Stimulated activated naive CD8-positive, alpha-beta T cell treated with anti-CD3 and anti-CD28 coated beads, Interleukin-15, amount 100 ng/mL, for 72 hours (primary cell): Measurements from ENCODE around the gene C19orf85.
A peak's percentile ranks its signal among the peaks of the same experiment; 100 is the strongest.

ENCODE experiments used
- ATAC-seq: fragments of 150-1000 bp; cut with Tn5 transposase; 2 replicates; pipeline ENCODE4 v1.10.0; 2021; ENCODE audit warnings: mild to moderate bottlenecking, moderate library complexity
- DNase-seq, 2 donors: peaks; one replicate each; pipeline ENCODE4 v3.0.0; 2021 to 2022
- H3K27ac Mint-ChIP-seq, 2 donors: one replicate each; pipeline ENCODE4 v1.8.0; 2022; ENCODE audit warnings: mild to moderate bottlenecking in 2 of 2, mixed read lengths in 2 of 2, moderate library complexity in 2 of 2
- H3K27me3 Mint-ChIP-seq: one replicate; pipeline ENCODE4 v1.8.0; 2022; ENCODE audit warnings: mixed read lengths
- H3K4me1 Mint-ChIP-seq: one replicate; pipeline ENCODE4 v1.8.0; 2022; ENCODE audit warnings: mild to moderate bottlenecking, mixed read lengths
- H3K4me3 Mint-ChIP-seq, 2 donors: one replicate each; pipeline ENCODE4 v1.8.0; 2022; ENCODE audit warnings: mild to moderate bottlenecking in 2 of 2, mixed read lengths in 2 of 2, moderate library complexity in 1 of 2
- H3K9me3 Mint-ChIP-seq, 2 donors: one replicate each; pipeline ENCODE4 v1.8.0; 2022; ENCODE audit warnings: mixed read lengths in 2 of 2

The C19orf85 gene

DNA sequence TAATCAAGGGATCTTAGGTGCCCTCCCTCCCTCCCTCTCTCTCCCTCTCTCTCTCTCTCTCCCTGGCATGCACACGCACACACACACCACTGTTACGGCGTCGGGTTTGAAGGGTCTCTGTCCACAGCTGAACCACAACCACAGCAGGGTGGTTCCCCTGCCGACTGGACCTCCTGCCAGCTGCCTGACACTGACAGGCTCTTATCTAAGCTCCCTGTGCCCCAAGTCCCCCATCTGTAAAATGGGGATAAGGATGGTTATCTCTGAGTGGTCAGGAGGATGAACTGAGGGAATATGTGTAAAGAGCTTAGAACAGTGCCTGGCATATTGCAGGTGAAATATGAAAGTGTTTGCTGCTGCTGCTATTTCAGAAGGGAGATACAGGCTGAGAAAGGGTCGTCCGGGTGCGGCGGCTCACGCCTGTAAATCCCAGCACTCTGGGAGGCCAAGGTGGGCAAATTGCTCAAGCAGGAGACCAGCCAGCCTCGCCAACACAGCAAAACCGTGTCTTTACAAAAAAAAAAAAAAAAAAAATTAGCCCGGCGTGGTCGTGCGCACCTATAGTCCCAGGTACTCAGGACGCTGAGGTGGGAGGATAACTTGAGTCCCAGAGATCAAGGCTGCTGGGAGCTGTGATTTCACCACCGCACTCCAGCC is 20.6 kb downstream of the C19orf85 start:
- H3K4me1 Mint-ChIP-seq: peaks cover 27% of the 10 kb centered on the region
- no peaks in the 10 kb centered on the region for H3K27me3 Mint-ChIP-seq
- no peak overlapping the region for H3K4me3 Mint-ChIP-seq
- peak overlapping the region in 1 of 2 donors; percentile 3 for H3K27ac Mint-ChIP-seq
- H3K9me3 Mint-ChIP-seq: no peaks in the 10 kb centered on the region
- no peak for DNase-seq
- no peak for ATAC-seq

DNA sequence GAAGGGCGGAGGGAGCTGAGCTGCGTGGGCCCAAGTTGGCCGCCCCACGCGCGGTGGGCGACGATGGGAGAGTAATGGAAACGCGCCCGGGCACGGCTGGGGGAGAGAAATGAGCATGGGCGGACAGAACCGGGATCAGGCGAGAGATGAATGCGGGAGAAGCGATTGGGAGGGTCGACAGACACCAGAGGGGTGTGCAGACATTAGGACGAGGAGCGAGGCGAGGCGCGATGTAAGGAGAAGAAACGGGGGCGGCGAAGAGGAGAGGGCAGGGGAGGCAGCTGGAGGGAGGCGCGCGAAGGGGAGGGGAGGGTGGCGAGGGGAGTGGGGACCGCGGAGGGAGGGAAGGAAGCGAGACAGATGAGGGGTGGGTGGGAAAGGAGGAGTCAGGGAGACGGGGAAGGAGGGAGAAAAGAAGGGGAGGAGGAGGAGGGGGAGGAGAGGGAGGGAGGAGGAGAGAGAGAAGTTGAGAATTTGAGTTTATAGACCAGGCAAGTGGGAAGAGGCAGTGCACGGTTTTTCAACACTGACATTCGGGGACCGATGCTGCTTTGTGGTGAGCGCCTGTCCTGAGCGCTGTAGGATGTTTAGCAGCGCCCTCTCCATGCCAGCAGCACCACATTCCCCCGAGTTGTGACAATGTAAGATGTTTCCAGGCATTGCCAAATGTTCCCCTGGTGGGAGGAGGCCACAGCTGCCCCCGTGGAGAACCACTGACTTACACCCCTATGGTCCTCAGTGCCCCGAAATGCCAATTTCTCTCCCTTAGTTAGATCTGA is 21.3 kb downstream of the C19orf85 start, which contains the start of gene SHISA7:
Gene SHISA7 (minus strand): TSS at position 256 of the 779 bp plus-strand sequence. CDS start 437 bp downstream, outside the sequence.
- no peaks in the 10 kb centered on the region for H3K27me3 Mint-ChIP-seq
- H3K4me1 Mint-ChIP-seq: peaks cover 27% of the 10 kb centered on the region
- no peaks in the 10 kb centered on the region for H3K9me3 Mint-ChIP-seq
- ATAC-seq: no peak
- no peak for DNase-seq
- H3K4me3 Mint-ChIP-seq: no peak within 1 kb of the TSS
- peak within 1 kb of the TSS in 1 of 2 donors; percentile 3 for H3K27ac Mint-ChIP-seq

DNA sequence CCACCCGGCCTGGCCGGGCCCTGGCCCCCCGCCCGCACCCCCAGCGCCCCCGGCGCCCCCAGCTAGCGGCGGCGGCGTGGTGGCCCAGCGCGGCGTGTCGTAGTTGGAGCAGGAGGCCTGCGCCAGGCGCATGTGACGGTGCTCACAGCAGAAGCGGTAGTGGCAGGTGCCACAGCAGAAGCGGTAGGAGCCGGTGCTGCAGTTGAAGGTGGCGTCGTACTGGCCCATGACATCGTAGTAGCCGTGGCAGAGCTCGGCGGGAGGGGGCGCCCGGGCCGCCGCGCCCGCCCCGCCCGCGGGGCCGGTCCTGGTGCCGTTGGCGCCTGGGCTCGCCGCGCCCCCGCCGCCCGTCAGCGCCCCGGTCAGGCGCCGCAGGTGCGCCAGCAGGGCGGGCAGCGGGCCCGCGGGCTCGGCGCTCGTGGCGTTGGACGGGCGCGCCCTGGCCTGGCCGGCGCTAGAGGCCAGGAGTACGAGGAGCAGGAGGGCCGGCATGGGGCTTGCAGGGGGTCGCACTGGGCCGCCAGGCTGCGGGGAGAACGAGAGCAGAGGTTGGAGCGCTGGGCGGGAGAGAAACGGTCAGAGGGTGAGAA is 22.1 kb downstream of the C19orf85 start:
- Mint-ChIP-seq H3K27me3 (no peaks in the 10 kb centered on the region), H3K27ac (no peak overlapping the region), H3K4me1 (peaks cover 27% of the 10 kb centered on the region), H3K9me3 (no peaks in the 10 kb centered on the region), H3K4me3 (no peak overlapping the region)
- ATAC-seq (peak; percentile 39), DNase-seq (no peak)

DNA sequence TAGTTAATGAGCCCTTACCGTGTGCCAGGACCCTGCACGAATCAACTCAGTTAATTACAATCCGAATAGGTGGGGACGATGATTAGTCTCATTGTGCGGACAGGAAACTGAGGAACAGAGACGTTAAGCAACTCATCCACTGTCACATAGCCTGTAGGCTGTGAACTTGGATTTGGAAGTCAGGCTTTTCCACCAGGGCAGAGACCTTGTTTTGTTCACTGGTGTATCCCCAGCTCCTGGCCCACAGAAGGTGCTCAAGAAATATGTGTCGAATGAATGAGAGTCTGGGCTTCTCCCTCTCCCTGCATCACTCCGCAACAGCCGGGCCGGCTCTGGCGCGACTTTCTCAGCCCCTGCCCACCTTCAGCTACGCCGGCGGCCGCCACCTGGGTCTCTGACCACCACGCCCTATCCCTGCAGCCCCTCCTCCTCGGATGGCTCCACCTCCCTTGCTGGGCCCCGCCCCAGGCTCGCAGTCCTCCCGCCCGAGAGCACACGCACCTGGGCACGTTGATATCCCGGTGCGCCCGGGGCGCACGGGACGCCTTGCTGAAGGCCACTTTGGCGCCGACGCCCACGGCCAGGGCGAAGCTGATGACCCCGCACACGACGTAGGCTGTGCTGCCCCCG is 22.7 kb downstream of the C19orf85 start:
- Mint-ChIP-seq H3K27ac (no peak overlapping the region), H3K4me3 (peak overlapping the region; percentile 50 to 51)
- ATAC-seq: peak; percentile 15

DNA sequence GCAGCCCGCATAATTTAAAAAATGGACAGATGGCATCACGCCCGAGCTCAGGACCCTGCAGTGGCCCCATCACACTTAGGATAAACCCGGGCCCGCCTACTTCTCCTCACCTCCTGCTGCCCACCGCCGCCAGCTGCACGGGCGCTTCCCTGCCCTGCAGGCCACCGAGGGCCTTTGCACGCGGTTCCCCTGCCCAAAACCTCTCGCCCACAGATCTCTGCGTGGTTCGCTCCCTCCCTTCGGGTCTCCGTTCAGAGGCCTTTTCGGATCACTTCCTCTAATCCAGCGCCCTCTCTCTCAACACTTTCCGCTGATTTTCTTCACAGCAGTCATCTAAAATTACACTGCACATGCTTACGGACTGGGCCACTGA is 23.2 kb downstream of the C19orf85 start:
- DNase-seq (no peak), ATAC-seq (no peak)
- Mint-ChIP-seq H3K4me3 (peak overlapping the region; percentile 50 to 51), H3K4me1 (peaks cover 27% of the 10 kb centered on the region), H3K27ac (no peak overlapping the region), H3K27me3 (no peaks in the 10 kb centered on the region), H3K9me3 (no peaks in the 10 kb centered on the region)

More for the DNA sequence above, 22.7 kb downstream of the C19orf85 start:
- H3K9me3 Mint-ChIP-seq: no peaks in the 10 kb centered on the region
- DNase-seq: no peak
- peaks cover 27% of the 10 kb centered on the region for H3K4me1 Mint-ChIP-seq
- H3K27me3 Mint-ChIP-seq: no peaks in the 10 kb centered on the region

DNA sequence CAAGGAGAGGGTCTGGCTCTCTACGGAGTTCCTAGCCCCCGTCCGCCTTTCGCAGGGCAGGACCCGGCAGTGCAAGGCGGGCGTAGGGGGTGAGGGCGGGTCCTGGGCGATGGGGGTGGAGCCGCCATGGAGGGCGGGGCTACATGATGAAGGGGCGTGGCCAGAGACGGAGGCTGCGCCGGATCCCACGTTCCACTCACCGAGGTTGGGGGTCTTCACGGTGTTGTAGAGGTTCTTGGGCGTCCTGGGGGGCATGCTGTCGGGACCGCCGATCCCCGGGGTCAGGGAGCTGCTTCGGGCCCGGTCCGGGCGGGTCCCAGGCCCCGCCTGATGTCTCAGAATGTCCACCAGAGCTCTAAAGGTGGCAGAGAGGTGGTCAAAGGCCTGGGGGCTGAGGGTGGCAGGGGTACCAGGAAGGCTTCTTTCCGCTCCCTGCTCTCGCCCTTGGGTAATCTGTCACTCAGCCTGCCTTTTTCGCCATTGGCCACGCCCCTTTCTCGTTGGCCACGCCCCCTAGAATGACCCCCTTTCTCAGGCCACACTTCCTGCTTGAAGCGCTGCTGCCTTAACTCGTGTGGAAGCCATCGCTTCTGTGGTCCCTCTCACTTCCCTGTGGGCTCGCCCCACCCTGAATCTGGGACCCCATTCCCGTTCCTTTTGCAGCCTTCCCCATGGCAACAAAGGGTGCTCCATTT is 24.0 kb downstream of the C19orf85 start:
- H3K4me3 Mint-ChIP-seq: peak overlapping the region; percentile 50
- no peaks in the 10 kb centered on the region for H3K27me3 Mint-ChIP-seq
- peak; percentile 41 for ATAC-seq
- DNase-seq: no peak
- H3K4me1 Mint-ChIP-seq: peaks cover 27% of the 10 kb centered on the region
- H3K9me3 Mint-ChIP-seq: no peaks in the 10 kb centered on the region
- H3K27ac Mint-ChIP-seq: no peak overlapping the region

DNA sequence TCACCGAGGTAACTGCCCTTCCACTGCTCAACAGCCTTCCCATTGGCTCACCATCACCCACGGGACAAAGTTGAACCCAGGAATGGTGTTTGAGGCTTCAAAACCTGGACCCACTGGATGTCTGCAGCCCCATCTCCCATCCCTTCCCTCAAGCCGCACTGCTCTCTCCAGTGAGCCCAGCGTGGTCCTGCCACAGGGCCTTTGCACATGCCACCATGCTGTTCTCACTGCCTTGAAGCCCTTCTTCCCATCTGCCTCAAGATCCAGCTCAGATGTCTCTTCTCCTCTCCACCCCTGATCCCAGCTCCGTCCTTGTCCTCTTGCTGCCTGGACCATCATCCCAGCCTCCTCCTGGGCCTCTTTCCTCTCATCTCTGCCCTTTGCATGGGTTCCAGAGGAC is 25.5 kb downstream of the C19orf85 start:
- Mint-ChIP-seq H3K27me3 (no peaks in the 10 kb centered on the region), H3K4me3 (no peak overlapping the region), H3K27ac (peak overlapping the region in 1 of 2 donors; percentile 30), H3K4me1 (peaks cover 27% of the 10 kb centered on the region), H3K9me3 (no peaks in the 10 kb centered on the region)
- ATAC-seq: no peak
- DNase-seq: no peak

DNA sequence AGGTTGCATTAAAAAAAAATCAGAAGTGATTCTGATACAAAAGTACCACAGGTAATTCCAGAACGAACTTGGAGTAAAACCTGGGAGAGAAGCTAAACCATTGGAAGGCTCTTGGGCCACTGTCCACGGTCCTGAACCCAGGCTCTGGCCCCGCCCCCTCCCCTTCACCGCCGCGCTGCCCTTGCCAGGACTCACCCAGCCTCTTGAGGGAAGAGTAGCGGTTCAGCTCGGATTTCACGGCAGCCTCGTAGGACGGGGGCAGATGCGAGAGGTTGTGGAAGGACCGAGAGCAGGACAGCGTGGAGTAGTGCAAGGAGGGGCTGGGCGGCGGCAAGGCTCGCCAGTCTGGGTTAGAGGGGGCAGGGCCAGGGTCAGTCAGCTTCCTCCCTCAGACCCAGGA is 27.1 kb downstream of the C19orf85 start:
- Mint-ChIP-seq H3K27ac (no peak overlapping the region), H3K4me3 (no peak overlapping the region), H3K4me1 (peaks cover 21% of the 10 kb centered on the region), H3K27me3 (peaks cover 6% of the 10 kb centered on the region), H3K9me3 (no peaks in the 10 kb centered on the region)
- no peak for DNase-seq
- ATAC-seq: no peak

DNA sequence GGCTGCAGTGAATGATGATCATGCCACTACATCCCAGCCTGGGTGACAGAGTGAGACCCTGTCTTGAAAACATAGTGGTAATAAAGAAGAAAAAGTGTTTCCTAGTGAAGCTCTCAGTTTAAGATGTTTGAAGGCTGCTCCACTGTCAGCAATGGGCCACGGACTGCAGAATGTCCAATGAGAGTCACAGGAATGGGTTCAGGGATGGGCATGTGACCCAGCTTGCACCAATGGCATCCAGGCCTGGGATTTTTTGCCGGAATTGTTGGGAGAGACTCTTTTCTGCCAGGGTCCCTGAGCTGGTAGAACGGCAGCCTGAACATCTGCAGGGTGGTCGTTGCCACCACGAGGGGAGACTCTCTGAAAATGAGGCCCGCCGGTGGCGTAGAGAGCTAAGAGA is 27.7 kb downstream of the C19orf85 start:
- H3K4me1 Mint-ChIP-seq: peaks cover 20% of the 10 kb centered on the region
- H3K4me3 Mint-ChIP-seq: no peak overlapping the region
- ATAC-seq (no peak), DNase-seq (no peak)
- peaks cover 12% of the 10 kb centered on the region for H3K27me3 Mint-ChIP-seq
- H3K9me3 Mint-ChIP-seq: no peaks in the 10 kb centered on the region
- H3K27ac Mint-ChIP-seq: no peak overlapping the region

DNA sequence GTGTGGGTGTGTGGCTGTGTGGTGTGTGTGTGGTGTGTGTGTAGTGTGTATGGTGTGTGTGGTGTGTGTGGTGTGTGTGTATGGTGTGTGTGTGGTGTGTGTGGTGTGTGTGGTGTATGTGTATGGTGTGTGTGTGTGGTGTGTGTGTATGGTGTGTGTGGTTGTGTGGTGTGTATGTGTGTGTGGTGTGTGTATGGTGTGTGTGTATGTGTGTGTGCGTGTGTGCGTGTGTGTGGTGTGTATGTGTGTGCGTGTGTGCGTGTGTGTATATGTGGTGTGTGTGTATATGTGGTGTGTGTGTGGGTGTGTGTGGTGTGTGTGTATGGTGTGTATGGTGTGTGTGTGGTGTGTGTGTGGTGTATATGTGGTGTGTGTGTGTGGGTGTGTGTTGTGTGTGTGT is 29.5 kb downstream of the C19orf85 start:
- no peak overlapping the region for H3K4me3 Mint-ChIP-seq
- peaks cover 0 to 10% of the 10 kb centered on the region in 2 donors for H3K9me3 Mint-ChIP-seq
- no peak for ATAC-seq
- peaks cover 1% of the 10 kb centered on the region for H3K4me1 Mint-ChIP-seq
- H3K27me3 Mint-ChIP-seq: peaks cover 30% of the 10 kb centered on the region
- H3K27ac Mint-ChIP-seq: no peak overlapping the region
- DNase-seq: no peak

DNA sequence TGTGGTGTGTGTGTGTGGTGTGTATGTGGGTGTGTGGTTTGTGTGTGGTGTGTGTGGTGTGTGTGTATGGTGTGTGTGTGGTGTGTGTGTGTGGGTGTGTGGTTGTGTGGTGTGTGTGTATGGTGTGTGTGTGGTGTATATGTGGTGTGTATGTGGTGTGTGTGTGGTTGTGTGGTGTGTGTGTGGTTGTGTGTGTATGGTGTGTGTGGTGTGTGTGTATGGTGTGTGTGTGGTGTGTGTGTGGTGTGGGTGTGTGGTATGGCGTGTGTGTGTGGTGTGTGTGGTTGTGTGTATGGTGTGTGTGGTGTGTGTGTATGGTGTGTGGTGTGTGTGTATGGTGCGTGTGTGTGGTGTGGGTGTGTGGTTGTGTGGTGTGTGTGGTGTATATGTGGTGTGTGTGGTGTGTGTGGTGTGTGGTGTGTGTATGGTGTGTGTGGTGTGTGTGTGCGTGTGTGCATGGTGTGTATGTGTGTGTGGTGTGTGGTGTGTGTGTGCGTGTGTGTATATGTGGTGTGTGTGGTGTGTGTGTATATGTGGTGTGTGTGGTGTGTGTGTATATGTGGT is 30.1 kb downstream of the C19orf85 start:
- no peak overlapping the region for H3K27ac Mint-ChIP-seq
- peaks cover 36% of the 10 kb centered on the region for H3K27me3 Mint-ChIP-seq
- peaks cover 6% of the 10 kb centered on the region for H3K4me1 Mint-ChIP-seq
- H3K4me3 Mint-ChIP-seq: no peak overlapping the region
- DNase-seq (no peak), ATAC-seq (no peak)
- H3K9me3 Mint-ChIP-seq: peaks cover 0 to 14% of the 10 kb centered on the region in 2 donors

DNA sequence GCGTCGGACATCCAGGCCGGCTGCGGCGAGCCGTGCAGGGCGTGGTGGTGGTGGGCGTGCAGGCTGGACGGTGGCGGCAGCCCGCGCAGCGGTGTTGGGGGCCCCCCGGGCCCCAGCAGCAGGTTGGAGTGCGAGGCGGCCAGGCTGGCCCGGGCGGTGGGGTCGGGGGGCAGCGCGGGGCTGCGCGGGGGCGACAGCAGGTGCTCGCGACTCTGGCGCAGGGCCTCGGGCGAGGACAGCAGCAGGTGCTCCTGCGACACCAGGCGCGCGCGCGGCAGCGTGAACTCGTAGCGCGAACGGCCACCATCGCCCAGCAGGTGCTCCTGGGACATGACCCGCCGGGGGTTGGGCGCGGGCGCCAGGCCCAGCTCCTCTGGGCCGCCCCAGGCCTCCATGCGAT is 31.3 kb downstream of the C19orf85 start:
- H3K27ac Mint-ChIP-seq: no peak overlapping the region
- H3K9me3 Mint-ChIP-seq: peaks cover 0 to 14% of the 10 kb centered on the region in 2 donors
- H3K4me3 Mint-ChIP-seq: no peak overlapping the region
- peak; percentile 24 for ATAC-seq
- peaks cover 47% of the 10 kb centered on the region for H3K27me3 Mint-ChIP-seq
- no peak for DNase-seq
- H3K4me1 Mint-ChIP-seq: peaks cover 17% of the 10 kb centered on the region

DNA sequence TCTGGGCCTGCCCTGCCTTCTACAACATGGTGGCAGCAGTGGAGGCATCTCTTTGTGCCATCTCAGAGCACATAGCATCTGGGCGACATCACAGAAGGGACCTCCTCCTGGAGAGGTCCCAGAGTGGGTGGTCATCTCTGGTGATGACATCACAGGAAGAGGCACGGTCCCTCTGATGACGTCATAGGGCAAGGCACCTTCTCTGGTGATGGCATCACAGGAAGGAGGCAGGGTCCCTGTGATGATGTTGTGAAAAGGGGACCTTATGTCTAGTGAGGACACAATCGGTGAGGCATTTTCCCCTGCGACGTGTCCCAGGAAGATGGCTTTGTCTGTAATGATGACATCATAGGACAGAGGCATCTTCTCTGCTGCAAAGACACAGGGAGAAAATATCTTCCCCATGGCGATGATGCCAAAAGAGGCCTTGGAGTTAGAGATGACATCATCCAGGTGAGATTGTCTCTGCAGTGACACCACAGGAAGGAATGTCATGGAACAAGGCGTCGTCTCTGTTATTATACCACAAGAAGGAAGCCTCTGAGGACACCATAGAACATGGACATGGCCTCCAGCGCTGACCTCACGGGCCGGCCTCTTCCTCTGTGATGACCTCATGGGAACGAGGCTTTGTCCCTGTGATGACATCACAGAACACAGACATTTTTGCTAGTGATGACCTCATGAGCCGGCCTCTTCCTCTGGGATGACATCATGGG is 32.2 kb downstream of the C19orf85 start:
- H3K4me3 Mint-ChIP-seq: no peak overlapping the region
- H3K27ac Mint-ChIP-seq: no peak overlapping the region
- peaks cover 18% of the 10 kb centered on the region for H3K4me1 Mint-ChIP-seq
- no peak for ATAC-seq
- DNase-seq: no peak
- peaks cover 51% of the 10 kb centered on the region for H3K27me3 Mint-ChIP-seq
- peaks cover 0 to 14% of the 10 kb centered on the region in 2 donors for H3K9me3 Mint-ChIP-seq

DNA sequence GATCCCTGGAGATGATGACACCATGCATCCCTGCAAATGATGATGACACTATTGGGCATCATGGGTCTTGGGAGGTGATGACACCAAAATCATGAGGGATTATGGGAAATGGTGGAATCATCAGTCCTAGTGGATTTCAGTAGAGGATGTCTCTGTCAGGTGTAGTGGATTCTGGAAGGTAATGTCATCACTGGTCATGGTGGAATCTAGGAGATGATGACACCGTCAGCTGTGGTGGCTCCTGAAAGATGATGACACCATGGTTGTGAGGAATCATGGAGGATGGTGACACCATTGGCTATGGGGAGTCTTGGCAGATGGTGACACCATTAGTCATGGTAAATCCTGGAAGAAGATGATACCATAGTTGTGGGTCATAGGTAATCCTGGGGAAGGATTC is 33.4 kb downstream of the C19orf85 start:
- no peak overlapping the region for H3K4me3 Mint-ChIP-seq
- H3K27me3 Mint-ChIP-seq: peaks cover 57% of the 10 kb centered on the region
- peaks cover 18% of the 10 kb centered on the region for H3K4me1 Mint-ChIP-seq
- peaks cover 0 to 14% of the 10 kb centered on the region in 2 donors for H3K9me3 Mint-ChIP-seq
- DNase-seq (no peak), ATAC-seq (no peak)
- no peak overlapping the region for H3K27ac Mint-ChIP-seq
